ENCODE results near the gene RABEPK.

- TF ChIP-seq CTCF (optimal IDR thresholded peaks at IDR 0.05 in 1 of 3, IDR thresholded peaks at IDR 0.05 in 1 of 3, conservative IDR thresholded peaks at IDR 0.05 in 1 of 3; ENCODE audit: extremely low read depth in 1 of 3, insufficient read depth in 2 of 3, low read length in 3 of 3), result no peak
- TF ChIP-seq EZH2 (IDR thresholded peaks at IDR 0.05; ENCODE audit: low read length), result no peak
Measured at GRCh38 chr9:125218621-125219020, 18.3 kb downstream of the RABEPK start.
